GM18505 (cell line): ENCODE results near the gene RASGEF1C.

ENCODE experiments used
- ATAC-seq: cut with Tn5 transposase; IDR thresholded peaks from one replicate; pipeline ENCODE4 v1.9.1; 2021; ENCODE audit not compliant: unreplicated experiment
- POLR2A ChIP-seq: IDR thresholded peaks from 4 replicates; pipeline ENCODE4 v1.6.1; 2011; ENCODE audit warnings: borderline replicate concordance; ENCODE audit not compliant: insufficient read depth, insufficient read length; ENCODE audit errors: extremely low read depth

The RASGEF1C gene

GRCh38 chr5:180136630-180137381 lies 72.2 kb downstream of the RASGEF1C start:
- ATAC-seq: no peak
- TF ChIP-seq POLR2A: no peak

- ATAC-seq: no peak
- TF ChIP-seq POLR2A: no peak
These were observed 72.9 kb downstream of the RASGEF1C start for GRCh38 chr5:180135967-180136629.

GRCh38 chr5:180135128-180135955 lies 73.7 kb downstream of the RASGEF1C start:
- TF ChIP-seq POLR2A: no peak
- ATAC-seq: no peak

- no peak for TF ChIP-seq POLR2A
- no peak for ATAC-seq
These were observed 75.0 kb downstream of the RASGEF1C start for GRCh38 chr5:180133971-180134508.

- no peak for TF ChIP-seq POLR2A
- ATAC-seq: no peak
These were observed 75.5 kb downstream of the RASGEF1C start for GRCh38 chr5:180133551-180133950.

- no peak for TF ChIP-seq POLR2A
- no peak for ATAC-seq
These were observed 76.0 kb downstream of the RASGEF1C start for GRCh38 chr5:180133060-180133459.

- no peak for TF ChIP-seq POLR2A
- ATAC-seq: no peak
These were observed 77.9 kb downstream of the RASGEF1C start for GRCh38 chr5:180130876-180131740.

GRCh38 chr5:180130291-180130869 lies 78.6 kb downstream of the RASGEF1C start:
- TF ChIP-seq POLR2A: no peak
- ATAC-seq: no peak

GRCh38 chr5:180129291-180130190 lies 79.5 kb downstream of the RASGEF1C start:
- no peak for ATAC-seq
- no peak for TF ChIP-seq POLR2A

GRCh38 chr5:180128671-180129261 lies 80.2 kb downstream of the RASGEF1C start:
- no peak for TF ChIP-seq POLR2A
- no peak for ATAC-seq
